ENCODE measurements around the gene AP2A2. TPM values are rescaled to one million over a fixed set of nuclear protein-coding genes. Genes with fewer than 3 reads are reported as not detected.

AP2A2 gene
- total RNA-seq, 1 donor from 2014 or later = 105 TPM

GRCh38 chr11:913043-913442, 12.6 kb upstream of the AP2A2 start:
- Histone ChIP-seq H4K20me1 (ENCODE audit: insufficient read depth, low read length) (peaks cover 17% of the 10 kb centered on the region), H3K27ac (ENCODE audit: low read depth, low read length) (no peak overlapping the region), H2AFZ (ENCODE audit: low read depth, low read length) (no peak overlapping the region), H3K4me3 (ENCODE audit: insufficient read depth, low read depth, low read length) (no peak overlapping the region), H3K4me2 (ENCODE audit: low read length) (no peak overlapping the region), H3K27me3 (ENCODE audit: insufficient read depth, low read length) (no peaks in the 10 kb centered on the region), H3K4me1 (ENCODE audit: insufficient read depth, low read length) (peaks cover 10% of the 10 kb centered on the region), H3K36me3 (ENCODE audit: insufficient read depth, low read length) (no peaks in the 10 kb centered on the region), H3K79me2 (ENCODE audit: insufficient read depth, low read length) (peaks cover 25% of the 10 kb centered on the region), H3K9ac (ENCODE audit: low read length) (no peak overlapping the region), H3K9me3 (ENCODE audit: insufficient read depth, low read depth, low read length) (no peaks in the 10 kb centered on the region)
- TF ChIP-seq CTCF (IDR thresholded peaks at IDR 0.05; ENCODE audit: insufficient read depth, low read depth, low read length) (no peak), EZH2 (IDR thresholded peaks at IDR 0.05; ENCODE audit: insufficient read depth, low read length) (no peak)
- peaks cover 8% of the 10 kb centered on the region for H3K4me1 Mint-ChIP-seq (ENCODE audit: low read depth, unreplicated experiment)
- no peak overlapping the region for H3K4me3 Mint-ChIP-seq (ENCODE audit: unreplicated experiment)
- no peak overlapping the region for H3K27ac Mint-ChIP-seq (ENCODE audit: unreplicated experiment)
- H3K36me3 Mint-ChIP-seq (ENCODE audit: low read depth, unreplicated experiment) = peaks cover 3% of the 10 kb centered on the region
- DNase-seq (ENCODE audit: low read depth) (no peak), FAIRE-seq (no peak)
- H3K9me3 Mint-ChIP-seq (ENCODE audit: unreplicated experiment) = no peaks in the 10 kb centered on the region
- H3K27me3 Mint-ChIP-seq (ENCODE audit: low read depth, unreplicated experiment) = peaks cover 4% of the 10 kb centered on the region

- no peak for FAIRE-seq
Observed at GRCh38 chr11:914204-914603, 11.5 kb upstream of the AP2A2 start.

More at GRCh38 chr11:914204-914603, 11.5 kb upstream of the AP2A2 start:
- Mint-ChIP-seq H3K4me1 (ENCODE audit: low read depth, unreplicated experiment) (peaks cover 8% of the 10 kb centered on the region), H3K9me3 (ENCODE audit: unreplicated experiment) (no peaks in the 10 kb centered on the region), H3K27ac (ENCODE audit: unreplicated experiment) (no peak overlapping the region), H3K4me3 (ENCODE audit: unreplicated experiment) (no peak overlapping the region), H3K36me3 (ENCODE audit: low read depth, unreplicated experiment) (peaks cover 2% of the 10 kb centered on the region), H3K27me3 (ENCODE audit: low read depth, unreplicated experiment) (peaks cover 5% of the 10 kb centered on the region)
- H3K79me2 ChIP-seq (ENCODE audit: insufficient read depth, low read length) = peaks cover 14% of the 10 kb centered on the region
- no peak for TF ChIP-seq CTCF (IDR thresholded peaks at IDR 0.05; ENCODE audit: insufficient read depth, low read depth, low read length)
- TF ChIP-seq EZH2 (IDR thresholded peaks at IDR 0.05; ENCODE audit: insufficient read depth, low read length) = no peak
- H3K27ac ChIP-seq (ENCODE audit: low read depth, low read length) = no peak overlapping the region
- peaks cover 7% of the 10 kb centered on the region for H4K20me1 ChIP-seq (ENCODE audit: insufficient read depth, low read length)
- no peak overlapping the region for H3K9ac ChIP-seq (ENCODE audit: low read length)
- peaks cover 10% of the 10 kb centered on the region for H3K4me1 ChIP-seq (ENCODE audit: insufficient read depth, low read length)
- no peak overlapping the region for H3K4me3 ChIP-seq (ENCODE audit: insufficient read depth, low read depth, low read length)
- no peak overlapping the region for H3K4me2 ChIP-seq (ENCODE audit: low read length)
- H3K9me3 ChIP-seq (ENCODE audit: insufficient read depth, low read depth, low read length) = no peaks in the 10 kb centered on the region
- no peak for DNase-seq (ENCODE audit: low read depth)
- H3K36me3 ChIP-seq (ENCODE audit: insufficient read depth, low read length) = no peaks in the 10 kb centered on the region
- H2AFZ ChIP-seq (ENCODE audit: low read depth, low read length) = no peak overlapping the region
- no peaks in the 10 kb centered on the region for H3K27me3 ChIP-seq (ENCODE audit: insufficient read depth, low read length)
